Fibroblast of lung (primary cell): ENCODE measurements around the gene DNAH3.

Experiments used
- EZH2 ChIP-seq: IDR thresholded peaks from 2 replicates; pipeline ENCODE4 v1.5.1; 2012; ENCODE audit warnings: low read length, control low read depth, mild to moderate bottlenecking; ENCODE audit errors: missing control alignments
- TF ChIP-seq, protein P1 (sequence below), 2 donors: IDR thresholded peaks in 1 of 2; conservative IDR thresholded peaks in 1 of 2; 1 replicate in 1 of 2; 2 replicates in 1 of 2; pipeline ENCODE4 v1.5.1; 2011 to 2012; ENCODE audit warnings: low read length in 2 of 2, control low read depth in 1 of 2, inconsistent platforms in 1 of 2, low read depth in 1 of 2, mild to moderate bottlenecking in 1 of 2

DNA sequence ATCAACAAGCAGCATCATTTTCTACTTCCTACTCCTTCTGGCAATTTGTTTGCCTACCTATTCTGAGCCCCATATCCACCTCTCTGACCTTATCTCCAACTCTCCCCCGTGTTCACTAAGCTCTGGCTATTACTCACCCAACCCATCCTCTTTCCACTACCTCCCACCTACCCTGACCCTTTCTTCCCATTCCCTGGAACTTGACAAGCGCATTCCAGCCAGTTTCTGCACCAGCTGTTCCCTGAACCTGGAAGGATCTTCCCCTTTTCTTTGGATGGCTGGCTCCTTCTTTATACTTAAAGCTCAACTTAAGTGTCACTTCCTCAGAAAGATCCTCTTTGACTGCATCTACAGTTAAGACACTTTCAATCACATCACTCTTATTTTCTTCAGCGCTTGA, 252.7 kb downstream of the DNAH3 start:
- no peak for TF ChIP-seq EZH2
- TF ChIP-seq, protein P1, sequence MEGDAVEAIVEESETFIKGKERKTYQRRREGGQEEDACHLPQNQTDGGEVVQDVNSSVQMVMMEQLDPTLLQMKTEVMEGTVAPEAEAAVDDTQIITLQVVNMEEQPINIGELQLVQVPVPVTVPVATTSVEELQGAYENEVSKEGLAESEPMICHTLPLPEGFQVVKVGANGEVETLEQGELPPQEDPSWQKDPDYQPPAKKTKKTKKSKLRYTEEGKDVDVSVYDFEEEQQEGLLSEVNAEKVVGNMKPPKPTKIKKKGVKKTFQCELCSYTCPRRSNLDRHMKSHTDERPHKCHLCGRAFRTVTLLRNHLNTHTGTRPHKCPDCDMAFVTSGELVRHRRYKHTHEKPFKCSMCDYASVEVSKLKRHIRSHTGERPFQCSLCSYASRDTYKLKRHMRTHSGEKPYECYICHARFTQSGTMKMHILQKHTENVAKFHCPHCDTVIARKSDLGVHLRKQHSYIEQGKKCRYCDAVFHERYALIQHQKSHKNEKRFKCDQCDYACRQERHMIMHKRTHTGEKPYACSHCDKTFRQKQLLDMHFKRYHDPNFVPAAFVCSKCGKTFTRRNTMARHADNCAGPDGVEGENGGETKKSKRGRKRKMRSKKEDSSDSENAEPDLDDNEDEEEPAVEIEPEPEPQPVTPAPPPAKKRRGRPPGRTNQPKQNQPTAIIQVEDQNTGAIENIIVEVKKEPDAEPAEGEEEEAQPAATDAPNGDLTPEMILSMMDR (conservative IDR thresholded peaks at IDR 0.05 in 1 of 2, IDR thresholded peaks at IDR 0.05 in 1 of 2; ENCODE audit: low read depth in 1 of 2, low read length in 2 of 2), result no peak
